Spinal cord (tissue), 4 donors: ENCODE measurements around the gene SEMA3G. TPM values are rescaled to one million over a fixed set of nuclear protein-coding genes. Genes with fewer than 3 reads are reported as not detected.

Experiments used
- polyA plus RNA-seq, 2 donors: library from polyadenylated mRNA; unstranded; fragments of 120-200 nt; gene quantifications; one replicate each; pipeline ENCODE4 v1.2.1, GENCODE V29; 2013; ENCODE audit not compliant: insufficient read length in 2 of 2
- total RNA-seq, 2 donors: library from RNA; depleted of rRNA in 1 of 2; stranded (reverse); fragments of 120-200 nt in 1 of 2; fragments of >200 nt in 1 of 2; gene quantifications; one replicate each; pipeline versions ENCODE4 v1.2.3 to v1.2.4, GENCODE V29; 2013 to 2014

The SEMA3G gene
- total and polyA plus RNA-seq, 4 donors = 6.3 to 26.6 (median 18.9) TPM

Other genes starting within 250 kb of the SEMA3G start
- gene ALAS1, start 246.9 kb downstream of the SEMA3G start, total RNA-seq = 10 to 100 TPM; 39.6 to 48.9 TPM
- gene ALAS1, start 246.9 kb downstream of the SEMA3G start, polyA plus RNA-seq = 10 to 100 TPM; 56.4 to 57.5 TPM
- under 1 TPM in 1 of 2 donors, not detected in 1; 0.11 TPM for gene TLR9, start 219.5 kb downstream of the SEMA3G start, total RNA-seq
- under 1 TPM in 1 of 2 donors, not detected in 1; 0.41 TPM for gene TLR9, start 219.5 kb downstream of the SEMA3G start, polyA plus RNA-seq
- 10 to 100 TPM; 20.8 to 26.4 TPM for gene TWF2, start 205.9 kb downstream of the SEMA3G start, total RNA-seq
- gene TWF2, start 205.9 kb downstream of the SEMA3G start, polyA plus RNA-seq = 10 to 100 TPM; 35.4 to 36.3 TPM
- gene PPM1M, start 199.3 kb downstream of the SEMA3G start, total RNA-seq = 10 to 100 TPM in 1 of 2 donors, 1 to 10 TPM in 1; 7.9 to 21.0 TPM
- 10 to 100 TPM; 18.2 to 21.7 TPM for gene PPM1M, start 199.3 kb downstream of the SEMA3G start, polyA plus RNA-seq
- 100 to 1,000 TPM in 1 of 2 donors, 10 to 100 TPM in 1; 77.1 to 123 TPM for gene WDR82, start 166.5 kb downstream of the SEMA3G start, total RNA-seq
- gene WDR82, start 166.5 kb downstream of the SEMA3G start, polyA plus RNA-seq = 100 to 1,000 TPM; 144 to 159 TPM
- 1 to 10 TPM; 3.6 to 6.5 TPM for gene GLYCTK, start 157.3 kb downstream of the SEMA3G start, total RNA-seq
- 10 to 100 TPM; 11.6 to 20.1 TPM for gene GLYCTK, start 157.3 kb downstream of the SEMA3G start, polyA plus RNA-seq
- 1 to 10 TPM; 4.2 to 9.8 TPM for gene DNAH1, start 128.8 kb downstream of the SEMA3G start, total RNA-seq
- 10 to 100 TPM in 1 of 2 donors, 1 to 10 TPM in 1; 10.0 to 12.9 TPM for gene DNAH1, start 128.8 kb downstream of the SEMA3G start, polyA plus RNA-seq
- 10 to 100 TPM; 63.3 to 67.7 TPM for gene BAP1, start 35.1 kb downstream of the SEMA3G start, total RNA-seq
- 100 to 1,000 TPM in 1 of 2 donors, 10 to 100 TPM in 1; 97.7 to 101 TPM for gene BAP1, start 35.1 kb downstream of the SEMA3G start, polyA plus RNA-seq
- 1 to 10 TPM; 7.5 to 9.1 TPM for gene PHF7, start 34.4 kb downstream of the SEMA3G start, total RNA-seq
- 1 to 10 TPM; 7.5 to 9.8 TPM for gene PHF7, start 34.4 kb downstream of the SEMA3G start, polyA plus RNA-seq
- 10 to 100 TPM in 1 of 2 donors, 1 to 10 TPM in 1; 3.3 to 17.9 TPM for gene TNNC1, start 8.9 kb upstream of the SEMA3G start, total RNA-seq
- 1 to 10 TPM in 1 of 2 donors, not detected in 1; 6.1 TPM for gene TNNC1, start 8.9 kb upstream of the SEMA3G start, polyA plus RNA-seq
- gene NISCH, start 10.5 kb upstream of the SEMA3G start, total RNA-seq = 10 to 100 TPM; 91.5 to 93.0 TPM
- 100 to 1,000 TPM; 133 to 161 TPM for gene NISCH, start 10.5 kb upstream of the SEMA3G start, polyA plus RNA-seq
- gene STAB1, start 50.2 kb upstream of the SEMA3G start, total RNA-seq = 10 to 100 TPM; 38.3 to 79.7 TPM
- gene STAB1, start 50.2 kb upstream of the SEMA3G start, polyA plus RNA-seq = 10 to 100 TPM; 34.5 to 38.3 TPM
- 10 to 100 TPM; 33.6 to 83.3 TPM for gene NT5DC2, start 88.8 kb upstream of the SEMA3G start, total RNA-seq
- gene NT5DC2, start 88.8 kb upstream of the SEMA3G start, polyA plus RNA-seq = 100 to 1,000 TPM; 204 to 205 TPM
- gene UQCC5, start 91.5 kb upstream of the SEMA3G start, total RNA-seq = 10 to 100 TPM in 1 of 2 donors, 1 to 10 TPM in 1; 2.8 to 19.9 TPM
- gene UQCC5, start 91.5 kb upstream of the SEMA3G start, polyA plus RNA-seq = 10 to 100 TPM; 21.7 to 21.9 TPM
- 100 to 1,000 TPM in 1 of 2 donors, 10 to 100 TPM in 1; 71.9 to 105 TPM for gene PBRM1, start 240.8 kb upstream of the SEMA3G start, total RNA-seq
- 10 to 100 TPM; 35.9 to 46.9 TPM for gene PBRM1, start 240.8 kb upstream of the SEMA3G start, polyA plus RNA-seq
- gene GNL3, start 240.9 kb upstream of the SEMA3G start, total RNA-seq = 10 to 100 TPM; 63.7 to 74.7 TPM
- 10 to 100 TPM; 65.0 to 75.6 TPM for gene GNL3, start 240.9 kb upstream of the SEMA3G start, polyA plus RNA-seq